GM19351 (cell line): ENCODE measurements around the gene GPC2.
"Not testable (repeated sequence)": the region's sequence is repeated elsewhere in the genome, so short reads cannot be mapped to it uniquely, and the experiment has no call there.

Source experiments
- ATAC-seq: cut with Tn5 transposase; IDR thresholded peaks from one replicate; pipeline ENCODE4 v1.9.1; 2021; ENCODE audit warnings: mild to moderate bottlenecking, moderate library complexity; ENCODE audit not compliant: unreplicated experiment

GPC2 gene

DNA sequence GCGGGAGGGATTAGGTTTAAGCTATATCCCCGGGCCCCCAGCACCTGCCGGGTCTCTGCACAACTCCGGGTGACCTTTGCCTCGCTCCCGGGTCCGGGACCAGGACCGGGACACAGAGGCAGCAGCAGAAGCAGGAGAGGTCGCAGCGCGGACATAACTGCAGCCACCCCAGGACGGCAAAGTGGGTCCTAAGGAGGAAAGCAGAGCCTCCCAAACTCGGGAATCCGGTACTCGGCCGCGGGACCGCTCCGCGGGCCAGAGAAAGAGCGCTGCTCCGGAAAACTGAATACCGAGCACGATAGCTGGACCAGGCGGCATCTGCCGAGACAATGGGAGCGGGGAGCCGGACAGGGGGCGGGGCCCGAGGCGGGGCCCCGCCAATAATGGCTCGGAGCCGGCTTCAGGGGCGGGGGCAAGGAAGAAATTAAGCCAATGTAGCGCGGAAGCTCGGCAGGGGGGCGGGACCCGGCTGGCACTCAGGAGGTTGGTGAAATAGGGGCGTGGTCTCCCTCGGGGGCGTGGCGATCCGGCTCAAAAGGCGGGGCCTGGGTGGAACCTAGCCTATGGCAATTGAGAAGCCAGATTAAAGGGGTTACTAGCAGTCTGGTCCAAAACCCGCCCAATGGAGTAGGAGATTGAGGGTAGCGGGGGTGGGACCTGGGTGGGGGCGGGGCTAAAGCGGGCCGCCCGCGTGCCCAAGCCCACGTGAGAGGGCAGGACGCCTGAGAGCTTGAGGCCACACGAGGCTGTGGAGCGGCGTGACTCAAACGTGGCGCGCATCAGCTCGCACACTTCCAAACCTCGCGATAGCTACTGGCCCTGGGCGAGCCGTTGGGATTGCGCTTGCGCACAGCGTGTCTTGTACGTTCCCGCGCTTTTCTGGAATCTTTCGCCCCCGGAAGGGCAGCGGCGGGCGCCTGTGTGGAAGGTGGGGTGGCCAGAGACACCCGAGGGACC is at the start of gene GPC2, which contains the start of gene STAG3:
Gene GPC2 (minus strand): TSS at position 337 of the 957 bp plus-strand sequence. CDS start 182 bp downstream, at position 155.
Gene STAG3 (plus strand): TSS at position 874 of the 957 bp plus-strand sequence. CDS start 2,639 bp downstream, outside the sequence.
- ATAC-seq: peak; percentile 91

DNA sequence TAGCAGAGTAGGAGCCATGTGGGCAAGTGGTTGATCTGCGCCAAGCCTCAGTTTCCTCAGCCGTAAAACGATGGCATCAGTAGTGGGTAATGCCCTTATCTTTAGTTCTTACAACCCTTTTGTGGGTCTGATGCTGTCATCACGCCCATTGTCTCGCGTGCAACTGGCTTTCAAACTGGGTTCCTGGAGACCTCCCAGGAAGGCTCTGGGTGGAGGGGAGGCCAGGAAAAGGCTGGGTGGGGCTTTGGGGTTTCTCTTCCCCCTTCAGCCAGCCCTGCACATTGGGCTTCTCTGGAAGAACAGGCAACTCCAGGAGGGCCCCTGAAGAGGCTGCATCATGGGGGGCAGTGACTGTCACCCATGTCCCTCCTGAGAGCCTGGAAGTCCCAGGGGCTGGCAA is 47.7 kb upstream of the GPC2 start:
- not testable (repeated sequence) for ATAC-seq

DNA sequence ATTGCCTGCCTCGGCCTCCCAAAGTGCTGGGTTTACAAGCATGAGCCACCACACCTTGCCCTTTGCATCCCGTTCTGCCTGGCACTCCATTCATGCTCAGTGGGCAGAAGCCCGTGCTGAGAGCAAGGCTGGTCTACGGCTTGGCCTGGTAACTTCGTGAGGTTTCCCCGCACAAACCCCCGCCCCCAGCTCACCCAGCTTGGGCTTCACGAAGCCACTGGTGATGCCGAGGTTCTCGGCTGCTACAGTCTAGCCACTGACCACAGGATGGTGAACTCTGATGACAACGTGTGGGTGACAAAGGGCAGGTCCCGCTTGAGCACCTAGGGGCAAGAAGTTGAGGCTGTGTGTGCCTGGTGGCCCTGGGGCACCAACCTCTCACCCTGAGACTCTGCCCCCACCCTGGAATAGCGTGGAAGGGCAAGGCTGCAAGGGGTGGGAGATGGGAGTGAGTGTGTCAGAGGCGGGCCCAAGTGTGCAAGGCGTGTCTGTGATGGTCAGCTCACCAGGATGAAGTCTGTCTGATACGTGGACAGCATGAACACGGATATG is 46.3 kb upstream of the GPC2 start:
- ATAC-seq: not testable (repeated sequence)

DNA sequence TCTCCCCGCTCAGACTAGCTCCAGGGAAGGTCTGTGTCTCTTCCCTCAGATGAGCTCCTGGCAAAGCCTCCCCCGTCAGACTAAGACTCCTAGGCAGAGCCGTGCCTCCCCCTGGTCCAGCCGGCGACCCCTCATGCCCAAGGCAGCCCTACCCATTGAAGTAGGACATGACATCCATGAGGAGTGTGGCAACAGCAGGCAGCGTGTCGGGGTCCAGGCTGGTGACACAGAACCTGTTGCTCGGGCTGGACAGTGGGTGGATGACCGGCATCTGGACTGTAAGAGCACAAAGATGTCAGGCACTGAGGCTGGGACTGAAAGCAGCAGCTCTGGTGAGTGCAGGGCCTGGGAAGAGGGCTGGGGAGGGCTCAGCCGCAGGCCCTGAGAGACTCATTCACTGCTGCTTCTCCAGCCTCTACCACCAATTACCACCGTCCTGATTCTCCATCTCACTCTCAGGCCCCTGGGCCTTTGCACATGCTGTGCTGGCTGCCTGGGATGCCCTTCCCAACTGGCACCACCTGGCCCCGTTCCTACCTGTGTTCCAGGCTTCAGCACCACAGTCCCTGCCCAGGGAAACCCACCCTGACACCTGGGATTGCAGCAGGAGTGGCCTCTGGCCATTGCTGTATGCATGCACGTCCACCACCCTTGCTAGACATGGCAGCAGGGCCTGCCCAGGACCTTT is 45.4 kb upstream of the GPC2 start:
- ATAC-seq: no peak

- no peak for ATAC-seq
These were observed 44.7 kb upstream of the GPC2 start for GRCh38 chr7:100221767-100222444.

GRCh38 chr7:100221231-100221718 is 44.1 kb upstream of the GPC2 start:
- ATAC-seq: peak; percentile 62

DNA sequence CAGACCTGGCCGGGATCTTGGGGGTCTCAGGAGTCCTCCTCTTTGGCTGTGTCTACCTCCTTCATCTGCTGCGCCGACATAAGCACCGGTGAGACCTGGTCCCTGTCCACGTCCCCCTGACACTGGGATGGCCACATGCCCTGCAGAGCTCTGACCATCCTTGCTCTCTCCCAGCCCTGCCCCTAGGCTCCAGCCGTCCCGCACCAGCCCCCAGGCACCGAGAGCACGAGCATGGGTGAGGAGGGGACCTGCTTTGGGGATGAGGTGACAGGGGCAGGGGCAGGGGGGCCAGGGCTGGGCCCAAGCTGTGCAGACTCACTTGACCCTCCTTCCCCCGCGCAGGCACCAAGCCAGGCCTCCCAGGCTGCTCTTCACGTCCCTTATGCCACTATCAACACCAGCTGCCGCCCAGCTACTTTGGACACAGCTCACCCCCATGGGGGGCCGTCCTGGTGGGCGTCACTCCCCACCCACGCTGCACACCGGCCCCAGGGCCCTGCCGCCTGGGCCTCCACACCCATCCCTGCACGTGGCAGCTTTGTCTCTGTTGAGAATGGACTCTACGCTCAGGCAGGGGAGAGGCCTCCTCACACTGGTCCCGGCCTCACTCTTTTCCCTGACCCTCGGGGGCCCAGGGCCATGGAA is 43.5 kb upstream of the GPC2 start:
- ATAC-seq: no peak

GRCh38 chr7:100219801-100220585 is 42.8 kb upstream of the GPC2 start, which contains the start of gene PVRIG:
TSS of gene PVRIG (plus strand) at chr7:100219949. CDS start at chr7:100219971, 22 bp downstream.
- ATAC-seq: not testable (repeated sequence)

DNA sequence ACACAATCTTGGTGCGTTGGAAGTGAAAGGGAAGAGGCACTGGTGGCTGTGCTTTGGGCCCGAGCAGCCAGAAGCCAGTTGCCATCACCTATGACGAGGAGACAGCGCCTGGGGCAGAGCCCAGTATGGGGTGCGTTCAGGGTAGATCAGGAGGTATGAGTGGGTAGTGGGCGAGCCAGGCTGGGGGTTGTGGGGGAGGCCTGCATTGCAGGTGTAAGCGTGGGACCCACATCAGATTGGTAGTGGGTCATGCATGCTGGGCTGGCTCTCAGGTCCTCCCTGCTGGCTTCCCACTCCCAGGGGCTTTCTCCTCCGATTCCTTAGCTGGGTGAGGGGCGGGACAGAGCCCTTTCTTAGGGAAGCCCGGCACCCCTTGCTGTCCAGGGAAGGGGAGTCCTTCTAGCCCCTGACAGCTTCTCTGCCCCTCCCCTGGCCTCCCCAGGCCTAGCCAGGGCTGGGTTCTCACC is 42.1 kb upstream of the GPC2 start:
- no peak for ATAC-seq

DNA sequence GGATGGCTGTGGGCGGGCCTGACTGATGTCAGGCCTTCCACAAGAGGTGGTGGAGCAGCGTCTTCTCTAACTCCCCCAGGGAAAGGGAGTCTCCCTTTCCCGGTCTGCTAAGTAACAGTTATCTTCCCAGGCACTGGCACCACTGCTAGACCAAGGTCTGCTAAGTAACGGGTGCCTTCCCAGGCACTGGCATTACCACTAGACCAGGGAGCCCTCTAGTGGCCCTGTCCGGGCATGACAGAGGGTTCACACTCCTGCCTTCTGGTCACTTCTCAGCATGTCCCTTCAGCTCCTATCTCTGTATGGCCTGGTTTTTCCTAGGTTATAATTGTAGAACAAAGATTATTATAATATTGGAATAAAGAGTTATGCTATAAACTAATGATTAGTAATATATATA is 40.8 kb upstream of the GPC2 start:
- peak; percentile 12 for ATAC-seq

GRCh38 chr7:100215895-100216294 is 38.7 kb upstream of the GPC2 start:
- ATAC-seq: no peak

DNA sequence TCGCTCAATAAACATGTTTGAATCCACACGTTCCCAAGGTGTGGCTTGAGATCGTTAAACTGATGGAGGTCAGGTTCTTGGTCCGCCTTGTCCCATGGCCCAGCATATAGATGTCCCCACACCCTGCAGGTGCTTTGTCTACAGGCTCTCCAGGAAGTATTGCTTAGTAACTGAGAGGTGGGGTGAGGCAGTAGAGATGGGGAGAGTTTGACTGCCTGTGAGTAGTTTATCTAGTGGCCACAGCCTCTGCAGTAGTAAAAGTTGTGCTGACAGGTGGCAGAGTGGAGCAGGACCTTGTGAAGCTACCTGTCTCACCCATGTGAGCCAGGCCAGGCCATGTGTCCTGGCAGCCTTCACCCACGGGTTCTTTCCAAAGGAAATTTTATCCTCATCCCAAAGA is 37.2 kb upstream of the GPC2 start:
- ATAC-seq: not testable (repeated sequence)

- no peak for ATAC-seq
These were observed 36.5 kb upstream of the GPC2 start for GRCh38 chr7:100213672-100214071.

DNA sequence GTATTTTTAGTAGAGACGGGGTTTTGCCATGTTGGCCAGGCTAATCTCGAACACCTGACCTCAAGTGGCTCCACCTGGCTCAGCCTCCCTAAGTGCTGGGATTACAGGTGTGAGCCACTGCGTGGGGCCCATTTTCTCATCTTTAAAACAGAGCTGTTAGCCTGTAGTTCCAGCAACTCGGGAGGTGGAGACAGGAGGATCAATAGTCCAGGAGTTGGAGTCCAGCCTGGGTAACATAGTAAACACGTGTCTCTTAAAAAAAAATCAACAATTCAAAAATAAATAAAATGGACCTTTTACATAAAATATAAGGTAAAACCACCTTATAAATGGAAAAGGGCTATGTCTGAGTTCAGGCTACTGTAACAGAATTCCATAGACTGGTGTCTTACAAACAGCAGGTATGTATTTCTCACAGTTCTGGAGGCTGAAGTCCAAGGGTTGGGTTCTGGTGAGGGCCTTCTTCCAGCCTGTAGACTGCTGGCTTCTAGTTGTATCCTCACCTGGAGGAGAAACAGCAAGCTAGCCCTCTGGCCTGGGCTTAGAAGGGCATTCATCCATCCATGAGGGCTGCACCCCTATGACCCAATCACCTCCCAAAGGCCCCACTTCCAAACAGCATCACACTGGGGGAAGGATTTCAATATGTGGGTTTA is 35.6 kb upstream of the GPC2 start:
- ATAC-seq: no peak

- no peak for ATAC-seq
These were observed 34.2 kb upstream of the GPC2 start for GRCh38 chr7:100211342-100211780.

DNA sequence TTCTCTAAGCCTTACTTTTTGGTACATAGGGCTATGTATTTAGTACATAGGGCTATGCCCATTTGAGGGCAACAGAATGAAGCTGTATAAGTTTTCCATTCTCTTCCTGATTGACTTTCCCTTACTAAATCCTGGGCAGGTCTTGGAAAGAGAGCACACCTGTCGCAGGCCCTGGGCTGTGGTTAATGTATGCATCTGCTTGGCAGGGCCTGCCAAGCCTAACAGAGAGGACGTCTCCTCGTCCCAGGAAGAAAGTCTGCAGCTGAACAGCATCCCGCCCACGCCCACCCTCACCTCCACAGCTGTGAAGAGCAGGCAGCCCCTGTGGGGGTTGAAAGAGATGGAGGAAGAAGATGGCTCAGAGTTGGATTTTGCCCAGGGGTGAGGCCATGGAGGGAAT is 33.6 kb upstream of the GPC2 start:
- no peak for ATAC-seq

- ATAC-seq: no peak
These were observed 32.3 kb upstream of the GPC2 start for GRCh38 chr7:100209493-100209892.

DNA sequence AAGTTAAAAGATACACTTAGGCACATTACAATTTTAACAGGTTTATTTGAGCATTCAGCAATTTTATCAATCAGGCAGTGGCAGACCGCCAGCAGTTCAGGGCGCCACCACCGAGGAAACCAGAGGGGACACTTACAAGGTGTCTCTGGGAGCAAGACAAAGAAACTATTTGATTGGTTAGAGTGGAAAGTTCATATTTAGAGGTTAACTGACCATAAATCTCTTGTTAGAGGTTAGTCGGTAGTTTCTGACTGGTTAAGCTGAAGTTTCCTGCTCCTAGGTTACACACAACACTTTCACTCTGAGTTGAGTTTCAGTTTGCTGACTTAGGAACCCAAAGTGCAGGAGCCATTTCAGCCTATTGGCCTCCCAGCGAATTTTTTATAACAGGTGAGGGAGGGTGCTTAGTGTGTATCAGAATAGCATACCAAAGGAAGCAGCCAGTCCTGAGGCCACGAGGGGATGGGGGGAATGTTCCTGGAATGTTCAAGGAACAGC is 31.8 kb upstream of the GPC2 start:
- peak; percentile 88 for ATAC-seq
